ENCODE measurements around the gene RAVER1. TPM values are rescaled to one million over a fixed set of nuclear protein-coding genes. Genes with fewer than 3 reads are reported as not detected.

Gene RAVER1
- total RNA-seq, 1 experiment from 2014 or later, result 86.9 TPM

GRCh38 chr19:10290357-10290875 is 42.9 kb downstream of the RAVER1 start (continued):
- TF ChIP-seq CTCF (IDR thresholded peaks at IDR 0.05) (no peak), KAT7 (CRISPR knock-in tag; IDR thresholded peaks at IDR 0.05; ENCODE audit: borderline replicate concordance) (no peak), ZMAT4 (CRISPR knock-in tag; IDR thresholded peaks at IDR 0.05) (no peak), TCF7 (CRISPR knock-in tag; IDR thresholded peaks at IDR 0.05; ENCODE audit: low read depth) (no peak), GTF2I (CRISPR knock-in tag; conservative IDR thresholded peaks at IDR 0.05) (no peak)
- TF ChIP-seq, protein P1, sequence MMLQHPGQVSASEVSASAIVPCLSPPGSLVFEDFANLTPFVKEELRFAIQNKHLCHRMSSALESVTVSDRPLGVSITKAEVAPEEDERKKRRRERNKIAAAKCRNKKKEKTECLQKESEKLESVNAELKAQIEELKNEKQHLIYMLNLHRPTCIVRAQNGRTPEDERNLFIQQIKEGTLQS (CRISPR knock-in tag; conservative IDR thresholded peaks at IDR 0.05), result no peak

DNA sequence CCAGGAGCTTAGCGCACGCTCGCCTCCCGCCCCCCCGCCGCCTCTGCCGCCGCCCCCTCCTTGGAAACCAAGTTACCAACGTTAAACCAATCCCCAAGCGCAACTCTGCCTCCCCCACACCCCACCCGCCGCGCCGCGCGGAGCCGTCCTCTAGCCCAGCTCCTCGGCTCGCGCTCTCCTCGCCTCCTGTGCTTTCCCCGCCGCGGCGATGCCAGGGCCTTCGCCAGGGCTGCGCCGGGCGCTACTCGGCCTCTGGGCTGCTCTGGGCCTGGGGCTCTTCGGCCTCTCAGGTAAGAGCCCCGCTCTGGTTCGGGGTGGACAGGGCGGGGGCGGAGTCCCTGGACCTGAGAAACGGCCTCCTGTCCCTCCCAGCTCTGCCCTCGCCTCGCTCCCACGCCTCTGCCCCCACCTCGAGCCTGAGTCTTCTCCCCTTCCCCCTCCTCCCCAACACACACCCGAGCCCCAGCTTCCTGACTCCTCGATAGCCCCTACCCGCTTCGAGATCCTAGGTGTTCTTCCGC is 43.4 kb downstream of the RAVER1 start, which contains the start of gene ICAM5:
ICAM5 (plus strand) TSS at position 117 of the 521 bp plus-strand sequence; CDS start at position 209, 92 bp downstream.
- Mint-ChIP-seq H3K27me3 (ENCODE audit: low read depth) (peaks cover 89% of the 10 kb centered on the region), H3K36me3 (no peaks in the 10 kb centered on the region; the same call in 1 of the 2 replicates), H3K4me1 (peaks cover 38% of the 10 kb centered on the region), H3K4me3 (peak within 1 kb of the TSS; percentile 82), H3K9me3 (no peaks in the 10 kb centered on the region), H3K27ac (peak within 1 kb of the TSS; percentile 93)
- POLR2A ChIA-PET, result interaction anchor here (0.8 to 2.1 kb wide), 6 partner anchors 12 to 91 kb away, joined by 3 to 10 read pairs (median 6); partner anchors contain the start of genes ICAM1, RAVER1 and TYK2
- DNase-seq (ENCODE audit: low spot score), result no peak
- CTCF ChIA-PET, result interaction anchor here (0.6 to 9.0 kb wide), 25 partner anchors 10 to 1801 kb away, joined by 3 to 180 read pairs (median 8); partner anchors contain the start of genes CDC37, DNMT1, ICAM1 and MRPL4
- no peak for ATAC-seq
- TF ChIP-seq TP53 (CRISPR knock-in tag; IDR thresholded peaks at IDR 0.05), result no peak
- no peak for TF ChIP-seq IRF2 (CRISPR knock-in tag; IDR thresholded peaks at IDR 0.05; ENCODE audit: borderline replicate concordance, low read depth)
- TF ChIP-seq, protein P2, sequence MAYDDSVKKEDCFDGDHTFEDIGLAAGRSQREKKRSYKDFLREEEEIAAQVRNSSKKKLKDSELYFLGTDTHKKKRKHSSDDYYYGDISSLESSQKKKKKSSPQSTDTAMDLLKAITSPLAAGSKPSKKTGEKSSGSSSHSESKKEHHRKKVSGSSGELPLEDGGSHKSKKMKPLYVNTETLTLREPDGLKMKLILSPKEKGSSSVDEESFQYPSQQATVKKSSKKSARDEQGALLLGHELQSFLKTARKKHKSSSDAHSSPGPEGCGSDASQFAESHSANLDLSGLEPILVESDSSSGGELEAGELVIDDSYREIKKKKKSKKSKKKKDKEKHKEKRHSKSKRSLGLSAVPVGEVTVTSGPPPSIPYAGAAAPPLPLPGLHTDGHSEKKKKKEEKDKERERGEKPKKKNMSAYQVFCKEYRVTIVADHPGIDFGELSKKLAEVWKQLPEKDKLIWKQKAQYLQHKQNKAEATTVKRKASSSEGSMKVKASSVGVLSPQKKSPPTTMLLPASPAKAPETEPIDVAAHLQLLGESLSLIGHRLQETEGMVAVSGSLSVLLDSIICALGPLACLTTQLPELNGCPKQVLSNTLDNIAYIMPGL (CRISPR knock-in tag; IDR thresholded peaks at IDR 0.05), result 0 out of 2 replicates have a peak, but pooled peaks have one; percentile 29
- TF ChIP-seq MLX (CRISPR knock-in tag; IDR thresholded peaks at IDR 0.05), result no peak
- TF ChIP-seq ZNF671 (CRISPR knock-in tag; IDR thresholded peaks at IDR 0.05), result no peak

DNA sequence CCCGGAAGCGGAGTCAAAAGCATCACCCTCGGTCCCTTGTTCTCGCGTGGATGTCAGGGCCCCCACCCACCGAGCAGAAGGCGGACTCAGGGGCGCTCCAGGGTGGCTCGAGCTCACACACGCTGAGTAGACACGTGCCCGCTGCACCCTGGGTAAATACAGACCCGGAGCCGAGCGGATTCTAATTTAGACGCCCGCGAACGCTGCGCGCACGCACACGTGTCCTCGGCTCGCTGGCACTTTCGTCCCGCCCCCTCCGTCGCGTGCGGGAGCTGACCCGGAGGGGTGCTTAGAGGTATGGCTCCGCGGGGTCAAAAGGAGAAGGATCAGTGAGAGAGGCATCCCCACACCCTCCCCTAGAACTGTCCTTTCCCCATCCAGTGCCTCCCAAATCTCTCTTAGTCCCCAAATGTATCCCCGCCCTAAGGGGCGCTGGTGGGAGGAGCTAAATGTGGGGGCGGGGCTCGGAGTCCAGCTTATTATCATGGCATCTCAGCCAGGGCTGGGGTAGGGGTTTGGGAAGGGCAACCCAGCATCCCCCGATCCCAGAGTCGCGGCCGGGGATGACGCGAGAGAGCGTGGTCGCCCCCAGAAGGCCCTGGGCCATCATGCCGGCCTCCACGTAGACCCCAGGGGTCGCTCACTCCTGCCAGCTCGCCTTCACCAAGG is 44.0 kb downstream of the RAVER1 start:
- ChIA-PET POLR2A (interaction anchor here (0.5 to 2.1 kb wide), 10 partner anchors 12 to 91 kb away, joined by 3 to 10 read pairs (median 4); partner anchors contain the start of genes ICAM1, RAVER1 and TYK2), CTCF (interaction anchor here (0.6 to 9.0 kb wide), 24 partner anchors 9 to 1801 kb away, joined by 3 to 180 read pairs (median 8); partner anchors contain the start of genes CDC37, DNMT1, ICAM1 and MRPL4)
- H3K36me3 Mint-ChIP-seq, result no peaks in the 10 kb centered on the region; the same call in 1 of the 2 replicates
- H3K9me3 Mint-ChIP-seq, result no peaks in the 10 kb centered on the region
- peaks cover 35% of the 10 kb centered on the region for H3K4me1 Mint-ChIP-seq
- peak overlapping the region; percentile 82 for H3K4me3 Mint-ChIP-seq
- ATAC-seq (peak; percentile 8), DNase-seq (ENCODE audit: low spot score) (peak; percentile 86)
- H3K27ac Mint-ChIP-seq, result peak overlapping the region; percentile 93; the same call in 1 of the 2 replicates
- peaks cover 85% of the 10 kb centered on the region for H3K27me3 Mint-ChIP-seq (ENCODE audit: low read depth)
- TF ChIP-seq USF2 (CRISPR knock-in tag; IDR thresholded peaks at IDR 0.05), result peak; percentile 77
- TF ChIP-seq, protein P3, sequence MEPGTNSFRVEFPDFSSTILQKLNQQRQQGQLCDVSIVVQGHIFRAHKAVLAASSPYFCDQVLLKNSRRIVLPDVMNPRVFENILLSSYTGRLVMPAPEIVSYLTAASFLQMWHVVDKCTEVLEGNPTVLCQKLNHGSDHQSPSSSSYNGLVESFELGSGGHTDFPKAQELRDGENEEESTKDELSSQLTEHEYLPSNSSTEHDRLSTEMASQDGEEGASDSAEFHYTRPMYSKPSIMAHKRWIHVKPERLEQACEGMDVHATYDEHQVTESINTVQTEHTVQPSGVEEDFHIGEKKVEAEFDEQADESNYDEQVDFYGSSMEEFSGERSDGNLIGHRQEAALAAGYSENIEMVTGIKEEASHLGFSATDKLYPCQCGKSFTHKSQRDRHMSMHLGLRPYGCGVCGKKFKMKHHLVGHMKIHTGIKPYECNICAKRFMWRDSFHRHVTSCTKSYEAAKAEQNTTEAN (CRISPR knock-in tag; IDR thresholded peaks at IDR 0.05), result peak; percentile 62; the same call in 1 of the 2 replicates
- TF ChIP-seq ZNF263 (CRISPR knock-in tag; IDR thresholded peaks at IDR 0.05; ENCODE audit: low read depth), result no peak
- TF ChIP-seq, protein P4, sequence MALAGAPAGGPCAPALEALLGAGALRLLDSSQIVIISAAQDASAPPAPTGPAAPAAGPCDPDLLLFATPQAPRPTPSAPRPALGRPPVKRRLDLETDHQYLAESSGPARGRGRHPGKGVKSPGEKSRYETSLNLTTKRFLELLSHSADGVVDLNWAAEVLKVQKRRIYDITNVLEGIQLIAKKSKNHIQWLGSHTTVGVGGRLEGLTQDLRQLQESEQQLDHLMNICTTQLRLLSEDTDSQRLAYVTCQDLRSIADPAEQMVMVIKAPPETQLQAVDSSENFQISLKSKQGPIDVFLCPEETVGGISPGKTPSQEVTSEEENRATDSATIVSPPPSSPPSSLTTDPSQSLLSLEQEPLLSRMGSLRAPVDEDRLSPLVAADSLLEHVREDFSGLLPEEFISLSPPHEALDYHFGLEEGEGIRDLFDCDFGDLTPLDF (CRISPR knock-in tag; IDR thresholded peaks at IDR 0.05), result no peak
- no peak for TF ChIP-seq ELF4 (CRISPR knock-in tag; IDR thresholded peaks at IDR 0.05; ENCODE audit: low read depth)
- TF ChIP-seq, protein P2 (CRISPR knock-in tag; IDR thresholded peaks at IDR 0.05), result peak; percentile 16; the same call in 1 of the 2 replicates
- TF ChIP-seq JUN (CRISPR knock-in tag; IDR thresholded peaks at IDR 0.05), result no peak

Measured in WTC11 (cell line).